Chondrocyte (in vitro differentiated cells): Measurements from ENCODE around the gene SARM1. TPM values are rescaled to one million over a fixed set of nuclear protein-coding genes. Genes with fewer than 3 reads are reported as not detected.

ENCODE experiments used
- DNase-seq: peaks from one replicate; pipeline ENCODE4 v3.0.0; 2021; ENCODE audit warnings: mixed read lengths, low spot score
- H3K27ac Mint-ChIP-seq: one replicate; pipeline ENCODE4 v1.8.0; 2021; ENCODE audit warnings: mild to moderate bottlenecking, moderate library complexity, mixed read lengths; ENCODE audit not compliant: unreplicated experiment
- H3K27me3 Mint-ChIP-seq: 2 replicates; pipeline ENCODE4 v1.8.0; 2021; ENCODE audit warnings: low read depth, mixed read lengths
- H3K36me3 Mint-ChIP-seq: 2 replicates; pipeline ENCODE4 v1.8.0; 2021; ENCODE audit warnings: low read depth, mixed read lengths
- H3K4me1 Mint-ChIP-seq: 2 replicates; pipeline ENCODE4 v1.8.0; 2021; ENCODE audit warnings: low read depth, mild to moderate bottlenecking, mixed read lengths
- H3K4me3 Mint-ChIP-seq: one replicate; pipeline ENCODE4 v1.8.0; 2021; ENCODE audit warnings: mild to moderate bottlenecking, moderate library complexity, mixed read lengths; ENCODE audit not compliant: unreplicated experiment
- H3K9me3 Mint-ChIP-seq: 2 replicates; pipeline ENCODE4 v1.8.0; 2021; ENCODE audit warnings: low read depth, mixed read lengths
- total RNA-seq: library from RNA; stranded (reverse); gene quantifications from 3 replicates; pipeline ENCODE4 v1.2.1, GENCODE V29; 2021
- TF ChIP-seq, protein P1 (sequence below): fragments of 200-600 bp; sonication (generic); IDR thresholded peaks from 2 replicates; pipeline ENCODE4 v1.5.0; 2021; ENCODE audit warnings: antibody characterized with exemption, mild to moderate bottlenecking, moderate library complexity

Gene SARM1
- total RNA-seq, 1 donor from 2014 or later, result 24.1 TPM

GRCh38 chr17:28399808-28400207, 28.3 kb downstream of the SARM1 start:
- no peaks in the 10 kb centered on the region for H3K9me3 Mint-ChIP-seq
- no peak overlapping the region for H3K27ac Mint-ChIP-seq
- H3K27me3 Mint-ChIP-seq, result no peaks in the 10 kb centered on the region
- no peak overlapping the region for H3K4me3 Mint-ChIP-seq
- no peaks in the 10 kb centered on the region for H3K36me3 Mint-ChIP-seq
- peak; percentile 27 for DNase-seq
- TF ChIP-seq, protein P1, sequence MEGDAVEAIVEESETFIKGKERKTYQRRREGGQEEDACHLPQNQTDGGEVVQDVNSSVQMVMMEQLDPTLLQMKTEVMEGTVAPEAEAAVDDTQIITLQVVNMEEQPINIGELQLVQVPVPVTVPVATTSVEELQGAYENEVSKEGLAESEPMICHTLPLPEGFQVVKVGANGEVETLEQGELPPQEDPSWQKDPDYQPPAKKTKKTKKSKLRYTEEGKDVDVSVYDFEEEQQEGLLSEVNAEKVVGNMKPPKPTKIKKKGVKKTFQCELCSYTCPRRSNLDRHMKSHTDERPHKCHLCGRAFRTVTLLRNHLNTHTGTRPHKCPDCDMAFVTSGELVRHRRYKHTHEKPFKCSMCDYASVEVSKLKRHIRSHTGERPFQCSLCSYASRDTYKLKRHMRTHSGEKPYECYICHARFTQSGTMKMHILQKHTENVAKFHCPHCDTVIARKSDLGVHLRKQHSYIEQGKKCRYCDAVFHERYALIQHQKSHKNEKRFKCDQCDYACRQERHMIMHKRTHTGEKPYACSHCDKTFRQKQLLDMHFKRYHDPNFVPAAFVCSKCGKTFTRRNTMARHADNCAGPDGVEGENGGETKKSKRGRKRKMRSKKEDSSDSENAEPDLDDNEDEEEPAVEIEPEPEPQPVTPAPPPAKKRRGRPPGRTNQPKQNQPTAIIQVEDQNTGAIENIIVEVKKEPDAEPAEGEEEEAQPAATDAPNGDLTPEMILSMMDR, result no peak
- H3K4me1 Mint-ChIP-seq, result peaks cover 12% of the 10 kb centered on the region

DNA sequence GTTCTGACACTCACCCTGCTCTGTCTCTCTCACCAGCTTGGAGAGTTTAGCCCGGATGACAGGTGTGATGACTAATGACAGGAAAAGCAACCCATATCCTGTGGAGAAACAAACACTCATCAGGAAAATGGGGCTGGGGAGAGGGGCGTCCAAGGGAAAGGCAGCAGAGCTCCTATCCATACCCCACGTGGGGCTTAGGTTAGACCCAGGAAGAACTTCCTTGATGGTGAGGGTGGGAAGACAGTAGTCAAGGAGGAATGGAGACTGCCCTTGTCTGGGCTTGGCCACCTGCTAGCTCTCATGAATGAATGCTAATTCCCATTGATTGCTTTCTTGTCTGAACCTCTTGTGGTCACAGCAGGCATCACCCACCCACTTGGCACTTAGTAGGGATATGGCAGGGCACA, 30.7 kb downstream of the SARM1 start:
- no peaks in the 10 kb centered on the region for H3K9me3 Mint-ChIP-seq
- no peak overlapping the region for H3K27ac Mint-ChIP-seq
- H3K4me1 Mint-ChIP-seq, result peaks cover 23% of the 10 kb centered on the region
- TF ChIP-seq, protein P1, result no peak
- DNase-seq, result peak; percentile 43
- no peaks in the 10 kb centered on the region for H3K27me3 Mint-ChIP-seq
- H3K36me3 Mint-ChIP-seq, result no peaks in the 10 kb centered on the region
- no peak overlapping the region for H3K4me3 Mint-ChIP-seq

- no peak overlapping the region for H3K27ac Mint-ChIP-seq
- TF ChIP-seq, protein P1, result no peak
- H3K4me1 Mint-ChIP-seq, result peaks cover 23% of the 10 kb centered on the region
- H3K36me3 Mint-ChIP-seq, result no peaks in the 10 kb centered on the region
- no peaks in the 10 kb centered on the region for H3K27me3 Mint-ChIP-seq
- DNase-seq, result peak; percentile 26
- no peak overlapping the region for H3K4me3 Mint-ChIP-seq
- H3K9me3 Mint-ChIP-seq, result no peaks in the 10 kb centered on the region
These were observed 31.4 kb downstream of the SARM1 start for GRCh38 chr17:28402844-28403243.

DNA sequence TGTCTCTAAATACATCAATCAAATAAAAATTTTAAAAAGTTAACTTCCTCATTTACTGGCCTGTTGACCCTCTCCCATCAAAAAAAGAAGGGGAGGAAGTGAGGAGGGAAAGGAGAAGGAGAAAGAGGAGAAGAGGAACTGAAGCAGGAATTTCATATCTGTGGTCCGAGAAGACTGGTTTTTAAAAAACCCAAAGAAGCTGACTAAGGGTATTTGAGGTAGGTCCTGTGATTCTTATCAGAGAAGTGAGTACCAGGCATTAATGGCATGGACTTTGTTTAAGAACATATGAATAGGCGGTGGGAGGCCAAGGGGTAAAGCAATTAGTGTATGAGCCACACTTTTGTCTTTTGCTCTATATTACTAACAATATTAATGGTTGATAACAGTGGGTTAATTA, 32.5 kb downstream of the SARM1 start:
- H3K4me3 Mint-ChIP-seq, result no peak overlapping the region
- no peak for DNase-seq
- H3K36me3 Mint-ChIP-seq, result no peaks in the 10 kb centered on the region
- H3K27me3 Mint-ChIP-seq, result no peaks in the 10 kb centered on the region
- no peak overlapping the region for H3K27ac Mint-ChIP-seq
- peaks cover 21% of the 10 kb centered on the region for H3K4me1 Mint-ChIP-seq
- TF ChIP-seq, protein P1, result no peak
- no peaks in the 10 kb centered on the region for H3K9me3 Mint-ChIP-seq

DNA sequence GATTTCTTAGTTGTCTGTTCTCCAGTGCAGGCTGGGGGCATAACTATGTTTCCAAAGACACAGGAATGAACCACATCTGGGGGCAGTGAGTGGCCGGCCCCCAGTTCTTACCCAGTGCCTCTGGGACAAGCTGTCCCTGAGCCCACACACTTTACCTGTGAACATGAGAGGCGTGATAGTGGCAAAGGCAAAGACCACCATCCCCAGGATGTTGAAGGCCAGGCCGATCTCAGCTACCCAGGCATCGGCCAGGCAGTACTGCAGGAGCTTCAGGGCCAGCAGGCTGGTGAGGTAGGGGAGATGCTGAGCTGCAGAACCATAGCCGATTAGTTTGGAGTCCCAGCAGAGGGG, 32.9 kb downstream of the SARM1 start:
- Mint-ChIP-seq H3K27me3 (no peaks in the 10 kb centered on the region), H3K27ac (no peak overlapping the region), H3K9me3 (no peaks in the 10 kb centered on the region), H3K4me3 (peak overlapping the region; percentile 84), H3K4me1 (peaks cover 21% of the 10 kb centered on the region), H3K36me3 (no peaks in the 10 kb centered on the region)
- DNase-seq, result peak; percentile 59
- TF ChIP-seq, protein P1, result no peak
